Endothelial cell of umbilical vein (primary cell): Measurements from ENCODE around the gene NUDT8. TPM values are rescaled to one million over a fixed set of nuclear protein-coding genes. Genes with fewer than 3 reads are reported as not detected.

Source experiments
- BruUV-seq: library from RNA; stranded (reverse); fragments of 400-500 nt; replicated peaks from 2 replicates; lab custom pipeline; 2021; lab: Mats Ljungman, UMichigan
- CTCF ChIA-PET: fragments of 300-600, 350-600 bp; sonication (Branson Sonifier 250); formaldehyde crosslinking; loops from one replicate; lab custom pipeline; 2021; ENCODE audit warnings: antibody characterized with exemption, inconsistent platforms; lab: Charles Lee
- POLR2A ChIA-PET: fragments of 300-600, 350-600 bp; sonication (Branson Sonifier 250); formaldehyde crosslinking; loops from one replicate; lab custom pipeline; 2021; ENCODE audit warnings: antibody characterized with exemption, inconsistent platforms; lab: Charles Lee
- DNase-seq: peaks from one replicate; pipeline ENCODE4 v3.0.0-alpha.2; 2011; ENCODE audit warnings: low read depth, low spot score
- FAIRE-seq: peaks from 2 replicates; lab custom pipeline; 2011; peaks lifted over from hg19 to GRCh38; lab: Jason Lieb, UNC
- H2AFZ ChIP-seq: 2 replicates; pipeline ENCODE4 v1.6.0; 2012; ENCODE audit warnings: low read depth, low read length, control low read depth, inconsistent platforms
- H3K27ac ChIP-seq: 2 replicates; pipeline ENCODE4 v1.5.1; 2011; ENCODE audit warnings: low read depth, mild to moderate bottlenecking, control low read depth, low read length, moderate library complexity; ENCODE audit not compliant: insufficient read depth
- H3K27me3 ChIP-seq, 2 experiments: 2 replicates each; pipeline versions ENCODE4 v1.6.0 to v1.6.1; 2011; ENCODE audit warnings: low read length in 2 of 2, mixed read lengths in 1 of 2; ENCODE audit not compliant: control insufficient read depth in 2 of 2, insufficient read depth in 2 of 2
- H3K36me3 ChIP-seq, 2 experiments: 2 replicates in 1 of 2; 3 replicates in 1 of 2; pipeline ENCODE4 v1.5.1; 2011; ENCODE audit warnings: low read length in 2 of 2, mild to moderate bottlenecking in 1 of 2, moderate library complexity in 1 of 2; ENCODE audit not compliant: control insufficient read depth in 2 of 2, insufficient read depth in 2 of 2; ENCODE audit errors: extremely low read depth in 1 of 2
- H3K4me1 ChIP-seq: 3 replicates; pipeline ENCODE4 v1.5.1; 2011; ENCODE audit warnings: mild to moderate bottlenecking, low read length; ENCODE audit not compliant: control insufficient read depth, insufficient read depth; ENCODE audit errors: extremely low read depth
- H3K4me2 ChIP-seq: 2 replicates; pipeline ENCODE4 v1.6.1; 2011; ENCODE audit warnings: low read length, control low read depth, mixed read lengths; ENCODE audit not compliant: insufficient read depth
- H3K4me3 ChIP-seq, 3 experiments: fragments of 200-600 bp in 1 of 3; sonication (generic), shearing (Covaris generic) in 1 of 3; replicated peaks in 1 of 3; 2 replicates each; pipeline ENCODE4 v1.5.1; 2011 to 2016; ENCODE audit warnings: control low read depth in 3 of 3, low read length in 3 of 3, mild to moderate bottlenecking in 2 of 3, inconsistent platforms in 1 of 3, low read depth in 1 of 3, moderate library complexity in 1 of 3; ENCODE audit not compliant: insufficient read depth in 1 of 3
- H3K79me2 ChIP-seq: 2 replicates; pipeline ENCODE4 v1.6.0; 2012; ENCODE audit warnings: low read length, inconsistent platforms; ENCODE audit not compliant: control insufficient read depth, insufficient read depth
- H3K9ac ChIP-seq: replicated peaks from 2 replicates; pipeline ENCODE3; 2011; ENCODE audit warnings: low read length, control low read depth; ENCODE audit not compliant: insufficient read depth; ENCODE audit errors: extremely low read depth
- H3K9me1 ChIP-seq: replicated peaks from 3 replicates; pipeline ENCODE4 v1.6.0; 2011; ENCODE audit warnings: mild to moderate bottlenecking, low read length; ENCODE audit not compliant: control insufficient read depth, insufficient read depth; ENCODE audit errors: extremely low read depth
- H3K9me3 ChIP-seq: replicated peaks from 2 replicates; pipeline ENCODE4 v1.5.1; 2012; ENCODE audit warnings: low read length, inconsistent platforms; ENCODE audit not compliant: control insufficient read depth, insufficient read depth
- H4K20me1 ChIP-seq: replicated peaks from 2 replicates; pipeline ENCODE3; 2011; ENCODE audit warnings: mild to moderate bottlenecking, low read length; ENCODE audit not compliant: control insufficient read depth, insufficient read depth; ENCODE audit errors: extremely low read depth
- CTCF ChIP-seq, 2 donors: IDR thresholded peaks; 1 replicate in 1 of 2; 2 replicates in 1 of 2; pipeline ENCODE4 v1.5.1; 2011; ENCODE audit warnings: low read length in 2 of 2, mild to moderate bottlenecking in 2 of 2, moderate library complexity in 2 of 2, control low read depth in 1 of 2, inconsistent platforms in 1 of 2, low read depth in 1 of 2; ENCODE audit not compliant: insufficient read depth in 1 of 2; ENCODE audit errors: extremely low read depth in 1 of 2
- EZH2 ChIP-seq: IDR thresholded peaks from 2 replicates; pipeline ENCODE4 v1.6.1; 2012; ENCODE audit warnings: borderline replicate concordance, low read depth, mild to moderate bottlenecking, moderate library complexity, low read length, inconsistent platforms; ENCODE audit not compliant: severe bottlenecking
- FOS ChIP-seq: IDR thresholded peaks from 2 replicates; pipeline ENCODE4 v1.6.1; 2011; ENCODE audit warnings: mild to moderate bottlenecking, low read length, moderate library complexity, borderline replicate concordance; ENCODE audit not compliant: insufficient read depth
- GATA2 ChIP-seq: IDR thresholded peaks from 2 replicates; pipeline ENCODE4 v1.7.0; 2011; ENCODE audit warnings: low read depth, mild to moderate bottlenecking, moderate library complexity, mixed read lengths, low read length; ENCODE audit not compliant: insufficient read length, insufficient read depth
- JUN ChIP-seq: IDR thresholded peaks from 2 replicates; pipeline ENCODE4 v1.6.1; 2011; ENCODE audit warnings: borderline replicate concordance, low read depth; ENCODE audit not compliant: insufficient read length, insufficient read depth
- MAX ChIP-seq: IDR thresholded peaks from 2 replicates; pipeline ENCODE4 v1.6.1; 2011; ENCODE audit not compliant: insufficient read depth, insufficient read length
- MYC ChIP-seq: IDR thresholded peaks from one replicate; pipeline ENCODE4 v1.6.1; 2011; ENCODE audit warnings: mild to moderate bottlenecking, low read depth, low read length
- POLR2A ChIP-seq: IDR thresholded peaks from 2 replicates; pipeline ENCODE4 v1.6.1; 2012; ENCODE audit warnings: low read depth, mild to moderate bottlenecking, control low read depth, low read length
- POLR2AphosphoS5 ChIP-seq: IDR thresholded peaks from 2 replicates; pipeline ENCODE4 v1.6.1; 2012; ENCODE audit warnings: low read depth, mild to moderate bottlenecking, control low read depth, low read length, moderate library complexity; ENCODE audit not compliant: insufficient read depth
- dilution Hi-C: fragments of 300-500 bp; cut with MboI; formaldehyde crosslinking; loops from one replicate; pipeline ENCODE4 v1.15.0; 2019; ENCODE audit warnings: low sequenced_read_pairs; ENCODE audit not compliant: extremely low pct_ligation_motif_present
- intact Hi-C: fragments of 100-400 bp; cut with micrococcal nuclease; formaldehyde crosslinking; loops from one replicate; pipeline ENCODE4 v1.10.0; 2022
- polyA plus RNA-seq, 4 experiments: library from polyadenylated mRNA; depleted of rRNA in 3 of 4; stranded (reverse) in 3 of 4; unstranded in 1 of 4; fragments of >200 nt; gene quantifications; 2 replicates each; pipeline versions ENCODE4 v1.2.1 to v1.2.3, GENCODE V29; 2011 to 2012; ENCODE audit warnings: missing spikeins in 1 of 4
- total RNA-seq: library from RNA; stranded (reverse); gene quantifications from 2 replicates; pipeline ENCODE4 v1.2.3, GENCODE V29; 2021

NUDT8 gene
- total and polyA plus RNA-seq, 2 donors (not counting 3 experiments of a cell fraction or from before 2014, with no cell fraction given): 14.1 to 20.4 TPM

DNA sequence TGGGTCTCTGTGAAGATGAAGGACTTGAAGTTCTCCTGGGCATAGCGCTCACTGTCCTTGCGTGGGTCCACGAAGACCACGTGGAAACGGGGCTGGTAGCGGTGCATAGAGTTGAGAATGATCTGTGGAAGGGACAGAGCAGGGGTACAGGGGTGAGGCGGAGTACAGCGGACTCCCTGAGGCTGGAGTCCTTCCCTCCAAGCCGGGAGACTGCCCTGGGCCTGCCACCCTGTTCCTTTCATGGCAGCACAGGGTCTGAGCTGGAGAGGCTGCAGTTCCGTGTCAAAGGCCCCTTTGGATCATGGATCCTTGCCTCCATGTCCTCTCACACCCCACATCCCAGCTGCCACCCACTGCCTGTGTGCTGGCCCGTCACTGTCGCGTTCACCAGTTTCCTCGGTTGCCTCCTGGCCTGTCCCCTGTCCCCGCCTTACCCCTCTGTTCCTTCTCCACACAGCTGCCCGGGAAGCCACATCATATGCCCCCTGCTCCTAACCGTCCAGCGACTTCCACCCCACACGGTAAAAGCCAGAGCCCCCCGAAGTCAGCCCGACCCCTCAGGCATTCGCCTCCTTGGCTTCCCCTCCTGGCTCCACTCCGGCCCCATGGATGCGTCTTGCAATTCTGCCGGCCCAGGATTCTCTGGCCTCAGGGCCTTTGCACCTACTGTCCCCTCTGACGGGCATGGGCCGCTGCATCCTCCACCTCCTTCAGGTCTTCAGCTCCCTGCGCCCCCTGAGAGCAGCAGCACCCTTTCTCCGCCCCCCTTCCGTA, 3.4 kb upstream of the NUDT8 start:
- Histone ChIP-seq H3K79me2 (no peaks in the 10 kb centered on the region), H2AFZ (no peak overlapping the region), H3K36me3 (no peaks in the 10 kb centered on the region), H3K4me3 (no peak overlapping the region), H3K27ac (no peak overlapping the region), H3K9me1 (no peaks in the 10 kb centered on the region), H3K4me1 (peaks cover 4% of the 10 kb centered on the region), H4K20me1 (no peaks in the 10 kb centered on the region), H3K9ac (no peak overlapping the region), H3K27me3 (no peaks in the 10 kb centered on the region), H3K4me2 (no peak overlapping the region), H3K9me3 (no peaks in the 10 kb centered on the region)
- no peak for TF ChIP-seq JUN
- no peak for TF ChIP-seq CTCF (IDR thresholded peaks at IDR 0.05; ENCODE audit: extremely low read depth in 1 of 2, insufficient read depth in 1 of 2, low read depth in 1 of 2, low read length in 2 of 2)
- TF ChIP-seq EZH2: no peak
- TF ChIP-seq MAX: no peak
- TF ChIP-seq POLR2A: no peak
- no peak for TF ChIP-seq GATA2
- no peak for TF ChIP-seq FOS
- TF ChIP-seq MYC: no peak
- no peak for TF ChIP-seq POLR2AphosphoS5
- POLR2A ChIA-PET: no interaction called here
- CTCF ChIA-PET: no interaction called here
- no TSS peak for BruUV-seq
- DNase-seq: no peak
- intact Hi-C loops (no loop called here), dilution Hi-C loops (no loop called here)
- FAIRE-seq: no peak
